GM18508 (cell line): ENCODE data around the gene CHST6.
"Not testable (repeated sequence)": the region's sequence is repeated elsewhere in the genome, so short reads cannot be mapped to it uniquely, and the experiment has no call there.

Experiments
- ATAC-seq: cut with Tn5 transposase; IDR thresholded peaks from one replicate; pipeline ENCODE4 v1.9.1; 2021; ENCODE audit warnings: moderate number of reproducible peaks; ENCODE audit not compliant: insufficient read depth, unreplicated experiment

Gene CHST6

GRCh38 chr16:75506107-75506506, 10.9 kb upstream of the CHST6 start:
- no peak for ATAC-seq

GRCh38 chr16:75503801-75504200, 8.6 kb upstream of the CHST6 start:
- ATAC-seq = no peak

GRCh38 chr16:75502916-75503605, 7.8 kb upstream of the CHST6 start:
- ATAC-seq = no peak

- not testable (repeated sequence) for ATAC-seq
Observed at GRCh38 chr16:75501820-75502219, 6.6 kb upstream of the CHST6 start.

- ATAC-seq = no peak
Observed at GRCh38 chr16:75501359-75501758, 6.1 kb upstream of the CHST6 start.

- not testable (repeated sequence) for ATAC-seq
Observed at GRCh38 chr16:75498605-75499322, 3.5 kb upstream of the CHST6 start.

- ATAC-seq = no peak
Observed at GRCh38 chr16:75497558-75497957, 2.3 kb upstream of the CHST6 start.

- no peak for ATAC-seq
Observed at GRCh38 chr16:75494661-75495075, 573 bp downstream of the CHST6 start.

- ATAC-seq = no peak
Observed at GRCh38 chr16:75494184-75494583, 1.1 kb downstream of the CHST6 start.

GRCh38 chr16:75491876-75492275, 3.4 kb downstream of the CHST6 start:
- ATAC-seq = no peak

- ATAC-seq = no peak
Observed at GRCh38 chr16:75488322-75488721, 6.9 kb downstream of the CHST6 start.

- no peak for ATAC-seq
Observed at GRCh38 chr16:75486676-75487313, 8.4 kb downstream of the CHST6 start.

GRCh38 chr16:75486014-75486675, 9.1 kb downstream of the CHST6 start:
- no peak for ATAC-seq

- no peak for ATAC-seq
Observed at GRCh38 chr16:75485230-75486013, 9.8 kb downstream of the CHST6 start.

GRCh38 chr16:75483222-75483621, 12.0 kb downstream of the CHST6 start:
- ATAC-seq = no peak

GRCh38 chr16:75482434-75483205, 12.6 kb downstream of the CHST6 start:
- ATAC-seq = no peak

- ATAC-seq = no peak
Observed at GRCh38 chr16:75481475-75481874, 13.8 kb downstream of the CHST6 start.

- ATAC-seq = no peak
Observed at GRCh38 chr16:75479421-75479990, 15.7 kb downstream of the CHST6 start.
